ENCODE data around the gene SEMA3A.

DNA sequence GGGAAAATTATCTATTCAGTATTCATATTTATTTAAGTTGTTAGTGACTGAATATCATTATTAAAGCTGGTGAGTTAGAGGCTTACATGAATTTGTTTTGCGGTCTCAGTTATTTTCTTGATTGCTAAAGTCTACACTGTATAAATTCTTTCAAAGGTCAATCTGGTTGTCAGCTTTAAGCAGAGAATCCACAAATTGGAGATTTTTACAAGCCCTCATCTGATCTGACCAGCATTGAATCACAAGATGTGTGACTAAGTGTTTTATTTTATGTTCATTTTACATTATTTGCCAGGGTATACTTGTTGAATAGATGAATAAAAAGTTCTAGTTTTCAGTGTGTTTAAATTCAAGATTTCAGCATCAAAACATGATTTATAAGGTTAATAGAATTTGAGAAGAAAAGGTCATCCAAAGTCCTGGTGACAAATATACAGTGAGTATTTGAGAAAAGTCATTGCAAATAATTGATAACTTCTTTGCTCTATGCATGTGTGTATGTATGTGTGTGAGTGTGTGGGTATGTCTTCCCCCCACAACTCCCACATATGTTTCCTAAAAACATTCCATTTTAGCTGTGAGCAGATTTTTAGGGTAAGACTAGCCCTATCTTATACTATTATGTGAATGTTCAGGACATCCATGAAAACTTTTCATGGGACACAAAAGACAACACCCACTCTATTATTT is 4.4 kb downstream of the SEMA3A start:
- TF ChIP-seq EZH2 (IDR thresholded peaks at IDR 0.05; ENCODE audit: low read length, missing control alignments): no peak
- TF ChIP-seq, protein P1, sequence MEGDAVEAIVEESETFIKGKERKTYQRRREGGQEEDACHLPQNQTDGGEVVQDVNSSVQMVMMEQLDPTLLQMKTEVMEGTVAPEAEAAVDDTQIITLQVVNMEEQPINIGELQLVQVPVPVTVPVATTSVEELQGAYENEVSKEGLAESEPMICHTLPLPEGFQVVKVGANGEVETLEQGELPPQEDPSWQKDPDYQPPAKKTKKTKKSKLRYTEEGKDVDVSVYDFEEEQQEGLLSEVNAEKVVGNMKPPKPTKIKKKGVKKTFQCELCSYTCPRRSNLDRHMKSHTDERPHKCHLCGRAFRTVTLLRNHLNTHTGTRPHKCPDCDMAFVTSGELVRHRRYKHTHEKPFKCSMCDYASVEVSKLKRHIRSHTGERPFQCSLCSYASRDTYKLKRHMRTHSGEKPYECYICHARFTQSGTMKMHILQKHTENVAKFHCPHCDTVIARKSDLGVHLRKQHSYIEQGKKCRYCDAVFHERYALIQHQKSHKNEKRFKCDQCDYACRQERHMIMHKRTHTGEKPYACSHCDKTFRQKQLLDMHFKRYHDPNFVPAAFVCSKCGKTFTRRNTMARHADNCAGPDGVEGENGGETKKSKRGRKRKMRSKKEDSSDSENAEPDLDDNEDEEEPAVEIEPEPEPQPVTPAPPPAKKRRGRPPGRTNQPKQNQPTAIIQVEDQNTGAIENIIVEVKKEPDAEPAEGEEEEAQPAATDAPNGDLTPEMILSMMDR (conservative IDR thresholded peaks at IDR 0.05 in 1 of 2, IDR thresholded peaks at IDR 0.05 in 1 of 2; ENCODE audit: low read depth in 1 of 2, low read length in 2 of 2): no peak
